ENCODE measurements around the gene CHRND. TPM values are rescaled to one million over a fixed set of nuclear protein-coding genes. Genes with fewer than 3 reads are reported as not detected.

The CHRND gene
- polyA plus RNA-seq, 1 donor (not counting 4 experiments of a cell fraction or from before 2014, with no cell fraction given): not detected

GRCh38 chr2:232497348-232497747, 28.6 kb upstream of the CHRND start:
- dilution Hi-C loops (cut with MboI; ENCODE audit: extremely low pct_ligation_motif_present, low sequenced_read_pairs): no loop called here
- no peaks in the 10 kb centered on the region for H4K20me1 ChIP-seq (ENCODE audit: control insufficient read depth, extremely low read depth, insufficient read depth, low read length)
- H3K9me3 ChIP-seq (ENCODE audit: control insufficient read depth, low read depth, low read length): no peaks in the 10 kb centered on the region
- no peaks in the 10 kb centered on the region for H3K79me2 ChIP-seq (ENCODE audit: control insufficient read depth, insufficient read depth, low read length)
- no peak overlapping the region for H3K27ac ChIP-seq (ENCODE audit: control insufficient read depth, insufficient read depth, low read length)
- no peak for DNase-seq (ENCODE audit: low read depth, low spot score)
- no peak for FAIRE-seq
- no peak overlapping the region for H2AFZ ChIP-seq (ENCODE audit: control insufficient read depth, low read length)
- H3K27me3 ChIP-seq (ENCODE audit: control insufficient read depth, extremely low read depth, insufficient read depth, low read length): peaks cover 13% of the 10 kb centered on the region
- no peaks in the 10 kb centered on the region for H3K9me1 ChIP-seq (ENCODE audit: control insufficient read depth, extremely low read depth, insufficient read depth, low read length)
- TF ChIP-seq, protein P1, sequence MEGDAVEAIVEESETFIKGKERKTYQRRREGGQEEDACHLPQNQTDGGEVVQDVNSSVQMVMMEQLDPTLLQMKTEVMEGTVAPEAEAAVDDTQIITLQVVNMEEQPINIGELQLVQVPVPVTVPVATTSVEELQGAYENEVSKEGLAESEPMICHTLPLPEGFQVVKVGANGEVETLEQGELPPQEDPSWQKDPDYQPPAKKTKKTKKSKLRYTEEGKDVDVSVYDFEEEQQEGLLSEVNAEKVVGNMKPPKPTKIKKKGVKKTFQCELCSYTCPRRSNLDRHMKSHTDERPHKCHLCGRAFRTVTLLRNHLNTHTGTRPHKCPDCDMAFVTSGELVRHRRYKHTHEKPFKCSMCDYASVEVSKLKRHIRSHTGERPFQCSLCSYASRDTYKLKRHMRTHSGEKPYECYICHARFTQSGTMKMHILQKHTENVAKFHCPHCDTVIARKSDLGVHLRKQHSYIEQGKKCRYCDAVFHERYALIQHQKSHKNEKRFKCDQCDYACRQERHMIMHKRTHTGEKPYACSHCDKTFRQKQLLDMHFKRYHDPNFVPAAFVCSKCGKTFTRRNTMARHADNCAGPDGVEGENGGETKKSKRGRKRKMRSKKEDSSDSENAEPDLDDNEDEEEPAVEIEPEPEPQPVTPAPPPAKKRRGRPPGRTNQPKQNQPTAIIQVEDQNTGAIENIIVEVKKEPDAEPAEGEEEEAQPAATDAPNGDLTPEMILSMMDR (optimal IDR thresholded peaks at IDR 0.05 in 1 of 3, IDR thresholded peaks at IDR 0.05 in 1 of 3, conservative IDR thresholded peaks at IDR 0.05 in 1 of 3; ENCODE audit: extremely low read depth in 1 of 3, insufficient read depth in 2 of 3, low read length in 3 of 3): no peak
- TF ChIP-seq EZH2 (IDR thresholded peaks at IDR 0.05; ENCODE audit: low read length): no peak
- no peaks in the 10 kb centered on the region for H3K4me1 ChIP-seq (ENCODE audit: control insufficient read depth, extremely low read depth, insufficient read depth, low read length)
- no peak overlapping the region for H3K4me2 ChIP-seq (ENCODE audit: control insufficient read depth, extremely low read depth, insufficient read depth, low read depth, low read length)
- no peaks in the 10 kb centered on the region for H3K36me3 ChIP-seq (ENCODE audit: control insufficient read depth in 2 of 2, extremely low read depth in 1 of 2, insufficient read depth in 2 of 2, low read length in 2 of 2)
- no peak overlapping the region for H3K4me3 ChIP-seq (ENCODE audit: control insufficient read depth in 2 of 3, extremely low read depth in 1 of 3, insufficient read depth in 2 of 3, low read depth in 1 of 3, low read length in 3 of 3)
- no peak overlapping the region for H3K9ac ChIP-seq (ENCODE audit: control insufficient read depth, extremely low read depth, insufficient read depth, low read length)

GRCh38 chr2:232498452-232498851, 27.5 kb upstream of the CHRND start:
- no peaks in the 10 kb centered on the region for H3K9me3 ChIP-seq (ENCODE audit: control insufficient read depth, low read depth, low read length)

More at GRCh38 chr2:232498452-232498851, 27.5 kb upstream of the CHRND start:
- Histone ChIP-seq H2AFZ (ENCODE audit: control insufficient read depth, low read length) (no peak overlapping the region), H3K9me1 (ENCODE audit: control insufficient read depth, extremely low read depth, insufficient read depth, low read length) (no peaks in the 10 kb centered on the region), H3K27ac (ENCODE audit: control insufficient read depth, insufficient read depth, low read length) (no peak overlapping the region), H3K27me3 (ENCODE audit: control insufficient read depth, extremely low read depth, insufficient read depth, low read length) (peaks cover 23% of the 10 kb centered on the region), H3K9ac (ENCODE audit: control insufficient read depth, extremely low read depth, insufficient read depth, low read length) (no peak overlapping the region), H3K36me3 (ENCODE audit: control insufficient read depth in 2 of 2, extremely low read depth in 1 of 2, insufficient read depth in 2 of 2, low read length in 2 of 2) (no peaks in the 10 kb centered on the region), H4K20me1 (ENCODE audit: control insufficient read depth, extremely low read depth, insufficient read depth, low read length) (no peaks in the 10 kb centered on the region), H3K4me2 (ENCODE audit: control insufficient read depth, extremely low read depth, insufficient read depth, low read depth, low read length) (no peak overlapping the region), H3K79me2 (ENCODE audit: control insufficient read depth, insufficient read depth, low read length) (no peaks in the 10 kb centered on the region), H3K4me3 (ENCODE audit: control insufficient read depth in 2 of 3, extremely low read depth in 1 of 3, insufficient read depth in 2 of 3, low read depth in 1 of 3, low read length in 3 of 3) (no peak overlapping the region), H3K4me1 (ENCODE audit: control insufficient read depth, extremely low read depth, insufficient read depth, low read length) (no peaks in the 10 kb centered on the region)
- dilution Hi-C loops (cut with MboI; ENCODE audit: extremely low pct_ligation_motif_present, low sequenced_read_pairs): no loop called here
- TF ChIP-seq EZH2 (IDR thresholded peaks at IDR 0.05; ENCODE audit: low read length): no peak
- TF ChIP-seq, protein P1 (optimal IDR thresholded peaks at IDR 0.05 in 1 of 3, IDR thresholded peaks at IDR 0.05 in 1 of 3, conservative IDR thresholded peaks at IDR 0.05 in 1 of 3; ENCODE audit: extremely low read depth in 1 of 3, insufficient read depth in 2 of 3, low read length in 3 of 3): no peak
- DNase-seq (ENCODE audit: low read depth, low spot score) (no peak), FAIRE-seq (no peak)

All from keratinocyte (primary cell).